DOHH2 (cell line): ENCODE data around the gene GRM5.

Source experiments
- H3F3A ChIP-seq: fragments of 200-600 bp; sonication (generic), shearing (Covaris generic); 2 replicates; pipeline ENCODE4 v1.6.0; 2016; ENCODE audit warnings: antibody characterized with exemption, mild to moderate bottlenecking; ENCODE audit not compliant: control insufficient read depth, insufficient read depth
- H3K27ac ChIP-seq: fragments of 200-600 bp; sonication (generic); 2 replicates; pipeline ENCODE4 v1.5.1; 2014; ENCODE audit warnings: low read depth, mild to moderate bottlenecking, low read length, moderate library complexity
- H3K27me3 ChIP-seq: fragments of 200-600 bp; sonication (generic); 2 replicates; pipeline ENCODE4 v1.6.1; 2014; ENCODE audit warnings: mild to moderate bottlenecking, low read length, mixed read lengths; ENCODE audit not compliant: control insufficient read depth
- H3K36me3 ChIP-seq: fragments of 200-600 bp; sonication (generic); 2 replicates; pipeline ENCODE4 v1.6.1; 2014; ENCODE audit warnings: mild to moderate bottlenecking, low read length, moderate library complexity, mixed read lengths; ENCODE audit not compliant: control insufficient read depth
- H3K4me1 ChIP-seq: fragments of 200-600 bp; sonication (generic); 2 replicates; pipeline ENCODE4 v1.6.1; 2014; ENCODE audit warnings: mild to moderate bottlenecking, low read length, mixed read lengths; ENCODE audit not compliant: control insufficient read depth
- H3K4me2 ChIP-seq: fragments of 200-600 bp; sonication (generic); 2 replicates; pipeline ENCODE4 v1.6.0; 2014; ENCODE audit warnings: mild to moderate bottlenecking, low read length, moderate library complexity
- H3K4me3 ChIP-seq: fragments of 200-600 bp; sonication (generic); 2 replicates; pipeline ENCODE4 v1.5.1; 2014; ENCODE audit warnings: mild to moderate bottlenecking, low read length, mixed read lengths
- H3K79me2 ChIP-seq: fragments of 200-600 bp; sonication (generic); 2 replicates; pipeline ENCODE4 v1.6.1; 2014; ENCODE audit warnings: mild to moderate bottlenecking, low read length, mixed read lengths; ENCODE audit not compliant: control insufficient read depth
- H3K9me2 ChIP-seq: fragments of 200-600 bp; sonication (generic); replicated peaks from 2 replicates; pipeline ENCODE4 v1.6.1; 2014; ENCODE audit warnings: mild to moderate bottlenecking, low read length, mixed read lengths; ENCODE audit not compliant: control insufficient read depth
- H3K9me3 ChIP-seq: fragments of 200-600 bp; sonication (generic); 2 replicates; pipeline ENCODE4 v1.6.1; 2014; ENCODE audit warnings: antibody characterized with exemption, low read length, mixed read lengths; ENCODE audit not compliant: control insufficient read depth, insufficient read depth
- H4K20me1 ChIP-seq: fragments of 200-600 bp; sonication (generic); 2 replicates; pipeline ENCODE4 v1.6.0; 2014; ENCODE audit warnings: low read depth, mild to moderate bottlenecking, antibody characterized with exemption, low read length, moderate library complexity; ENCODE audit not compliant: control insufficient read depth, insufficient read depth
- EZH2phosphoT487 ChIP-seq: fragments of 200-600 bp; sonication (generic); IDR thresholded peaks from 2 replicates; pipeline ENCODE4 v1.6.1; 2017; ENCODE audit warnings: borderline replicate concordance, mild to moderate bottlenecking, antibody characterized with exemption, low read length, moderate library complexity, mixed read lengths
- TF ChIP-seq, protein P1 (sequence below): fragments of 200-600 bp; sonication (generic); IDR thresholded peaks from one replicate; pipeline ENCODE4 v1.5.1; 2014; ENCODE audit warnings: antibody characterized with exemption, mild to moderate bottlenecking, low read depth, low read length; ENCODE audit not compliant: poor library complexity, severe bottlenecking

The GRM5 gene

GRCh38 chr11:88491674-88492073, 574.1 kb downstream of the GRM5 start:
- Histone ChIP-seq H3K9me2 (no peaks in the 10 kb centered on the region; the same call in 1 of the 2 replicates), H3K27ac (no peak overlapping the region), H3K4me2 (no peak overlapping the region), H3K79me2 (no peaks in the 10 kb centered on the region), H3K4me1 (no peaks in the 10 kb centered on the region), H4K20me1 (no peaks in the 10 kb centered on the region), H3F3A (no peaks in the 10 kb centered on the region), H3K4me3 (no peak overlapping the region), H3K36me3 (no peaks in the 10 kb centered on the region), H3K9me3 (no peaks in the 10 kb centered on the region), H3K27me3 (no peaks in the 10 kb centered on the region)
- TF ChIP-seq, protein P1, sequence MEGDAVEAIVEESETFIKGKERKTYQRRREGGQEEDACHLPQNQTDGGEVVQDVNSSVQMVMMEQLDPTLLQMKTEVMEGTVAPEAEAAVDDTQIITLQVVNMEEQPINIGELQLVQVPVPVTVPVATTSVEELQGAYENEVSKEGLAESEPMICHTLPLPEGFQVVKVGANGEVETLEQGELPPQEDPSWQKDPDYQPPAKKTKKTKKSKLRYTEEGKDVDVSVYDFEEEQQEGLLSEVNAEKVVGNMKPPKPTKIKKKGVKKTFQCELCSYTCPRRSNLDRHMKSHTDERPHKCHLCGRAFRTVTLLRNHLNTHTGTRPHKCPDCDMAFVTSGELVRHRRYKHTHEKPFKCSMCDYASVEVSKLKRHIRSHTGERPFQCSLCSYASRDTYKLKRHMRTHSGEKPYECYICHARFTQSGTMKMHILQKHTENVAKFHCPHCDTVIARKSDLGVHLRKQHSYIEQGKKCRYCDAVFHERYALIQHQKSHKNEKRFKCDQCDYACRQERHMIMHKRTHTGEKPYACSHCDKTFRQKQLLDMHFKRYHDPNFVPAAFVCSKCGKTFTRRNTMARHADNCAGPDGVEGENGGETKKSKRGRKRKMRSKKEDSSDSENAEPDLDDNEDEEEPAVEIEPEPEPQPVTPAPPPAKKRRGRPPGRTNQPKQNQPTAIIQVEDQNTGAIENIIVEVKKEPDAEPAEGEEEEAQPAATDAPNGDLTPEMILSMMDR = no peak
- no peak for TF ChIP-seq EZH2phosphoT487

DNA sequence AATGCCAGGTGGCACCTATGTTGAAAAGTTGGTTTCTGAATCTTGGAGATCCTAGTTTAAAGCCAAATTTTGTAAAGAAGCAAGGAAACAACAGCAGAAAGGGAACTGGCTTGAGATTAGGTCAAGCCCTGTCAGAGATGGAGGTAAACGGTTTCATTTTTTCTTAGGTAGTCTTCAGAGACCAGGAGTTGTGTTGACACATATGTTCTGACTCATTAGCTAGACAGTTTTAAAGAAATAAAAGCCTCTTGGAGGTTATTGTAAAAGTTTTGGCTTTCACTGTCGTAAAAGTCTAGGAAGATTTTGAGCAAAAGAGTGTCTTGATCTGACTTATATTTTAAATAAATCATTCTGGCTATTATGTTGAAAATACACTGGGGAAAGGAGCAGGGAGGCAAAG, 576.8 kb downstream of the GRM5 start:
- Histone ChIP-seq H3K4me3 (no peak overlapping the region), H3K4me2 (no peak overlapping the region), H3K4me1 (no peaks in the 10 kb centered on the region), H3K27ac (no peak overlapping the region), H3K36me3 (no peaks in the 10 kb centered on the region), H3F3A (no peaks in the 10 kb centered on the region), H4K20me1 (no peaks in the 10 kb centered on the region), H3K27me3 (no peaks in the 10 kb centered on the region), H3K9me2 (no peaks in the 10 kb centered on the region), H3K79me2 (no peaks in the 10 kb centered on the region), H3K9me3 (no peaks in the 10 kb centered on the region)
- no peak for TF ChIP-seq EZH2phosphoT487
- TF ChIP-seq, protein P1 = no peak

GRCh38 chr11:88487646-88488045, 578.1 kb downstream of the GRM5 start:
- H3K79me2 ChIP-seq = no peaks in the 10 kb centered on the region
- H3K4me3 ChIP-seq = no peak overlapping the region
- no peak overlapping the region for H3K4me2 ChIP-seq
- no peak overlapping the region for H3K27ac ChIP-seq
- H3K27me3 ChIP-seq = peaks cover 2% of the 10 kb centered on the region; the same call in 1 of the 2 replicates
- no peaks in the 10 kb centered on the region for H4K20me1 ChIP-seq
- TF ChIP-seq, protein P1 = no peak
- TF ChIP-seq EZH2phosphoT487 = no peak
- no peaks in the 10 kb centered on the region for H3K9me3 ChIP-seq
- no peaks in the 10 kb centered on the region for H3K4me1 ChIP-seq
- no peaks in the 10 kb centered on the region for H3K9me2 ChIP-seq
- no peaks in the 10 kb centered on the region for H3K36me3 ChIP-seq
- H3F3A ChIP-seq = no peaks in the 10 kb centered on the region
